ENCODE measurements around the gene TRPV4. TPM values are rescaled to one million over a fixed set of nuclear protein-coding genes. Genes with fewer than 3 reads are reported as not detected.
A peak's percentile ranks its signal among the peaks of the same experiment; 100 is the strongest.

The TRPV4 gene
- total RNA-seq, 2 experiments from 2014 or later = not detected

DNA sequence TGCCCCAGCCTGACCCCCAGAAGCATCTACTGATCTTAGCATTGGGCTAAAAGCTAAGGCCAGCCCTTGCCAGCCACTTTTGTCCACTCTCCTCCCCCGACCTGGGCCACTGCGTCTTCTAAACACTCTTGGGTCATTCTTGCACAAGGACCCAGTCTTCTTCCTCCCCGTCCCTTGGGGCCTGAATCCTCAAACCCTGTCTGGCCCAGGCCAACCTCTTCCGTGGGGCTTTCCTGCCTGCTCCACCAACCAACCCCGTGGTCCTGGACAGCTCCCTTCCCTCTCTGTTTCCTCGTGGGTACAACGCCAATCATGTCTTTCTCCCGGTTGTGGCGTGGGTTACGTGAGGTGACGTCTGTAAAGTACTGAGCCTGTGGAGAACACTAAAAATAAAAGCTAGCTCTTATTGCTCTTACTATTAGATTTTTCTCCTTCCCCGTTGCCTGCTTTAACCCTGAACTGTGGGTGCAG, 98.1 kb downstream of the TRPV4 start:
- intact Hi-C loops (cut with DNase I, micrococcal nuclease) = no loop called here
- no peaks in the 10 kb centered on the region for H3K36me3 Mint-ChIP-seq (ENCODE audit: low read depth)
- ATAC-seq (no peak), DNase-seq (peak; percentile 1)
- no peaks in the 10 kb centered on the region for H3K4me1 Mint-ChIP-seq
- no peak overlapping the region for H3K27ac Mint-ChIP-seq
- peaks cover 23% of the 10 kb centered on the region for H3K27me3 Mint-ChIP-seq
- no peaks in the 10 kb centered on the region for H3K9me3 Mint-ChIP-seq (ENCODE audit: low read depth)
- H3K4me3 Mint-ChIP-seq = no peak overlapping the region
- POLR2A ChIA-PET = no interaction called here
- CTCF ChIA-PET = interaction anchor here (0.8 kb wide), 1 partner anchor 224 kb away, joined by 5 read pairs; no protein-coding TSS in a partner anchor

GRCh38 chr12:109734219-109735000, 98.8 kb downstream of the TRPV4 start:
- intact Hi-C loops (cut with DNase I, micrococcal nuclease) = no loop called here
- Mint-ChIP-seq H3K27me3 (peaks cover 23% of the 10 kb centered on the region), H3K4me3 (no peak overlapping the region), H3K36me3 (ENCODE audit: low read depth) (no peaks in the 10 kb centered on the region), H3K27ac (no peak overlapping the region), H3K9me3 (ENCODE audit: low read depth) (no peaks in the 10 kb centered on the region), H3K4me1 (no peaks in the 10 kb centered on the region)
- ChIA-PET POLR2A (no interaction called here), CTCF (interaction anchor here (0.5 to 0.6 kb wide), 2 partner anchors 137 to 276 kb away, joined by 3 read pairs; no protein-coding TSS in a partner anchor)
- DNase-seq (peak; percentile 1), ATAC-seq (no peak)

Small RNAs within 50 kb of the gene (microRNA-seq; reads per million reads assigned to microRNA genes)
- not detected for gene MIR4497 (ENCODE audit: borderline replicate concordance)

Other genes starting within 250 kb of the TRPV4 start
- gene FAM222A, start 119.6 kb downstream of the TRPV4 start, total RNA-seq = under 1 TPM; 0.39 to 0.53 TPM
- 10 to 100 TPM; 24.2 to 26.9 TPM for gene GLTP, start 47.1 kb upstream of the TRPV4 start, total RNA-seq
- gene TCHP, start 66.9 kb upstream of the TRPV4 start, total RNA-seq = 10 to 100 TPM; 15.1 to 16.1 TPM
- 10 to 100 TPM; 50.2 to 58.2 TPM for gene GIT2, start 163.0 kb upstream of the TRPV4 start, total RNA-seq
- gene ANKRD13A, start 166.0 kb upstream of the TRPV4 start, total RNA-seq = 10 to 100 TPM; 38.2 to 39.8 TPM
- 10 to 100 TPM; 10.2 to 10.5 TPM for gene C12orf76, start 215.1 kb upstream of the TRPV4 start, total RNA-seq